ENCODE measurements around the gene ADAMTS15.

Gene ADAMTS15

DNA sequence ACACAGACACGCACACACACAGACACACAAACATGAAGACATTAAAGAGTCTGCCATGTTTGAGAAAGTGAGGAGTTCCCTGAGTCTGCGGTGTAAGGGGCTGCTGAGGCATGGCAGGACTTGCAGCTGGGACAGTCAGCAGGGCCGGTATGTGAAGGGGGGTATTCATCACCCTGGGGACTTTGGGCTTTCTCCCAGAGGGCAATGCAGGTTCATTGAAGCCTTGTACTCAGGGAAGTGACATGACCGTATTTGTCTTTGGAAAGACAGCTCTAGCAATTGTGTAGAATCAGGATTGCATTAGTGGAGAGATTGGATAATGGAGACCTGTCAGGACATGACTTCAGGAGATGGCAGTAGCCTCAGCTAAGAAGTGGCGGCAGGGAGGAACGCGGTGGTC lies 10.6 kb upstream of the ADAMTS15 start:
- TF ChIP-seq POLR2A (IDR thresholded peaks at IDR 0.05; ENCODE audit: extremely low read depth, insufficient read length) = no peak
- no peak for TF ChIP-seq MYC (IDR thresholded peaks at IDR 0.05; ENCODE audit: low read depth, low read length)
- TF ChIP-seq, protein P1, sequence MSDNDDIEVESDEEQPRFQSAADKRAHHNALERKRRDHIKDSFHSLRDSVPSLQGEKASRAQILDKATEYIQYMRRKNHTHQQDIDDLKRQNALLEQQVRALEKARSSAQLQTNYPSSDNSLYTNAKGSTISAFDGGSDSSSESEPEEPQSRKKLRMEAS (IDR thresholded peaks at IDR 0.05; ENCODE audit: low read depth, low read length) = no peak
- TF ChIP-seq, protein P2, sequence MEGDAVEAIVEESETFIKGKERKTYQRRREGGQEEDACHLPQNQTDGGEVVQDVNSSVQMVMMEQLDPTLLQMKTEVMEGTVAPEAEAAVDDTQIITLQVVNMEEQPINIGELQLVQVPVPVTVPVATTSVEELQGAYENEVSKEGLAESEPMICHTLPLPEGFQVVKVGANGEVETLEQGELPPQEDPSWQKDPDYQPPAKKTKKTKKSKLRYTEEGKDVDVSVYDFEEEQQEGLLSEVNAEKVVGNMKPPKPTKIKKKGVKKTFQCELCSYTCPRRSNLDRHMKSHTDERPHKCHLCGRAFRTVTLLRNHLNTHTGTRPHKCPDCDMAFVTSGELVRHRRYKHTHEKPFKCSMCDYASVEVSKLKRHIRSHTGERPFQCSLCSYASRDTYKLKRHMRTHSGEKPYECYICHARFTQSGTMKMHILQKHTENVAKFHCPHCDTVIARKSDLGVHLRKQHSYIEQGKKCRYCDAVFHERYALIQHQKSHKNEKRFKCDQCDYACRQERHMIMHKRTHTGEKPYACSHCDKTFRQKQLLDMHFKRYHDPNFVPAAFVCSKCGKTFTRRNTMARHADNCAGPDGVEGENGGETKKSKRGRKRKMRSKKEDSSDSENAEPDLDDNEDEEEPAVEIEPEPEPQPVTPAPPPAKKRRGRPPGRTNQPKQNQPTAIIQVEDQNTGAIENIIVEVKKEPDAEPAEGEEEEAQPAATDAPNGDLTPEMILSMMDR (IDR thresholded peaks at IDR 0.05; ENCODE audit: low read depth, low read length) = no peak
- peak; percentile 44 for DNase-seq (ENCODE audit: low read depth)
- H3K4me3 ChIP-seq (ENCODE audit: low read depth, low read length) = no peak overlapping the region

DNA sequence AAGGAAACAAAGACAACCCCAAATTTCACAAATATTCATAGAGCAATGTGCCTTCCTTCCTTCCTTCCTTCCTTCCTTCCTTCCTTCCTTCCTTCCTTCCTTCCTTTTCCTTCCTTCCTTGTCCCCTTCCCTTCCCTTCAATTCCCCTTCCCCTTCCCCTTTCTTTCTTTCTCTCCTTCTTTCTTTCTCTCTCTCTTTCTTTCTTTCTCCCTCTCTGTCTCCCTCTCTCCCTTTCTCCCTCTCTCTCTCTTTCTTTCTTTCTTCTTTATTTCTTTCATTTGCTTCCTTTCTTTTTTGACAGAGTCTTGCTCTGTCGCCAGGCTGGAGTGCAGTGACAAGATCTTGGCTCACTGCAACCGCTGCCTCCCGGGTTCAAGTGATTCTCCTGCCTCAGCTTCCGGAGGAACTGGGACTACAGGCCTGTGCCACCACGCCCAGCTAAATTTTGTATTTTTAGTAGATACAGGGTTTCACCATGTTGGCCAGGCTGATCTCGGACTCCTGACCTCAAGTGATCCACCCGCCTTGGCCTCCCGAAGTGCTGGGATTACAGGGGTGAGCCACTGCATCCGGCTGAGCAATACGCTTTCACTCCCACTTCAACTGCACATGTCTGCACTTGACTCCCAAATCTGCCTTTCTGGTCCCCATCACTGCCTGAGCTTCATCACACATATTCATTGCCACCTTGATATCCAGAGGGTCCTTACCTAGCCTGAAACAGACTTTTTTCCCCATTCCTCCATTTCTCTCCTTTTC lies 9.9 kb upstream of the ADAMTS15 start:
- peak overlapping the region; percentile 12 for H3K4me3 ChIP-seq (ENCODE audit: low read depth, low read length)
- peak; percentile 84 for DNase-seq (ENCODE audit: low read depth)

DNA sequence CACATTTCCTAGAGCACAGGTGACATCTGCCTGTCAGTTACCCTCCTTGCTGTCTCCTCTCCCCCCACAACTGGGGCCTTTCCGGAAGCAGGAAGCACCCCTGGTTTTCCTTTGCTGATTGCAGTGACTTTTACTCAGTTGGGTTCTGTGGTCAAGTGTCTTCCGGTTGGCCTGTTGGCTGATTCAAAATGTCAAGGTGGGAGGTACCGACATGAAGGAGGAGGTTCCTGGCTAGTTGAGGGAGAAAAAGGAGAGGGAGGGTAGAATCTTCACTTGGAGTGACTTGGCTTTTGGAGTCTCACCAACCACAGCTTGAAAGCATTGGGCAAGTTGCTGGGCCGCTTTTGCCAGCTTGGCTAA lies 9.3 kb upstream of the ADAMTS15 start:
- TF ChIP-seq POLR2A (IDR thresholded peaks at IDR 0.05; ENCODE audit: extremely low read depth, insufficient read length) = no peak
- TF ChIP-seq MYC (IDR thresholded peaks at IDR 0.05; ENCODE audit: low read depth, low read length) = no peak
- TF ChIP-seq, protein P2 (IDR thresholded peaks at IDR 0.05; ENCODE audit: low read depth, low read length) = no peak
- TF ChIP-seq, protein P1 (IDR thresholded peaks at IDR 0.05; ENCODE audit: low read depth, low read length) = no peak
- H3K4me3 ChIP-seq (ENCODE audit: low read depth, low read length) = peak overlapping the region; percentile 45
- peak; percentile 95 for DNase-seq (ENCODE audit: low read depth)

DNA sequence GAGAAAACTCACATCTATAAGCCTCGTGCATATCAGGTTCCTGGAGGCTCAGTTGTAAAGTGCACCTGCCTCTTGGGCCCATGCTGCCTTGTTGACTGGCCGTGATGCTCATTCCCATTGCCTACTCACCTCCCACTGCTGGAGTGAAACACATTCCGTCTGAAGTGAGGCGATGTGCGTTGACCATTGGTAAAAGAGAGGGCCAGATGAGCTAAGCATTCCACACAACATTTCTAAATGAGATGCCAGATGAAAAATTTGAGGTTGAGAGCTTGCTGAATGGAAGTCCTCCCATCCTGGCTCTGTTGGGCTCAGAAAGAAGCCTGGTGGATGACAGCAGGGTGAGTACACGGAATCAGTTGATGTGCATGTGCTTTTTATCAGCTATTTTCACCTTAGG lies 8.6 kb upstream of the ADAMTS15 start:
- TF ChIP-seq POLR2A (IDR thresholded peaks at IDR 0.05; ENCODE audit: extremely low read depth, insufficient read length) (no peak), MYC (IDR thresholded peaks at IDR 0.05; ENCODE audit: low read depth, low read length) (no peak)
- TF ChIP-seq, protein P2 (IDR thresholded peaks at IDR 0.05; ENCODE audit: low read depth, low read length) = no peak
- TF ChIP-seq, protein P1 (IDR thresholded peaks at IDR 0.05; ENCODE audit: low read depth, low read length) = no peak
- H3K4me3 ChIP-seq (ENCODE audit: low read depth, low read length) = peak overlapping the region; percentile 45
- no peak for DNase-seq (ENCODE audit: low read depth)

DNA sequence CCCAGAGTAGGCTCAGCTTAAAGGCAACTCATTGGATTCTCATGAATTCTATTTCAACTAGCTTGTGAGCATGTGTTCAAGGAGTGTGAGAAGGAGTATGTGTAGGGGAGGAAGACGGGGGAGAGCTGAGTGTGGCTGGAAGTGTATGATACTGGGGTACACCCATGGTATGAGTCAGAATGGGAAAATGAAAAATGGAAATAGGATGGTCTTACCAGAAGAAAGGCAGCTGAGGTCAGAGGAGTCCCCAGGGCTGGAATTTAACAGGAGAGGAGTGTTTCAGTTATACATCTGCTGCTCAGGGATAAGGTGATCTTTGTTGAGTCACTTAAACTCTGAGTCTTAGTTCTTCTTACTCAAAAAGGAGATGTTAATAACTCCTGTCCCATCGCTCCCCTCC lies 6.7 kb upstream of the ADAMTS15 start:
- DNase-seq (ENCODE audit: low read depth) = no peak
- TF ChIP-seq MYC (IDR thresholded peaks at IDR 0.05; ENCODE audit: low read depth, low read length) (no peak), POLR2A (IDR thresholded peaks at IDR 0.05; ENCODE audit: extremely low read depth, insufficient read length) (no peak)
- TF ChIP-seq, protein P1 (IDR thresholded peaks at IDR 0.05; ENCODE audit: low read depth, low read length) = no peak
- TF ChIP-seq, protein P2 (IDR thresholded peaks at IDR 0.05; ENCODE audit: low read depth, low read length) = no peak
- no peak overlapping the region for H3K4me3 ChIP-seq (ENCODE audit: low read depth, low read length)

DNA sequence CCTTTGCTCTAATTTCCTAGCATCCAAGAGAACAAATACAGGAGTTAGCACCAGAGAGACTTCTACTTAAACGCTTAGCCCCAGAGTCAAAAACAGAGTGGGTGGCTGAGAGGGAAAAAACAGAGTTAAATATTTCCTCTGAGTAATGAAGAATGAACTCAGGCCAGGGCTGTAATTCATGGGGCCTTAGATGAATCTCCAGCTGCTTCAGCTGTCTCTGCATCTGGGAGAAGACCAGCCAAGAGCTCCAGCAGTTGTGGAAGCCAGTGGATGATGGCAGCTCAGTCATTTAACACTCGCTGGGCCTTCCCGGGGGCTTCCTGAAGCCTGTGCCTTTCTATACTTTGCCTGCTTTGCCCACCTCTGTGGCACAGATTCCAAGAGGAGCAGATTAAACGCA lies 5.7 kb upstream of the ADAMTS15 start:
- no peak overlapping the region for H3K4me3 ChIP-seq (ENCODE audit: low read depth, low read length)
- no peak for TF ChIP-seq MYC (IDR thresholded peaks at IDR 0.05; ENCODE audit: low read depth, low read length)
- TF ChIP-seq, protein P1 (IDR thresholded peaks at IDR 0.05; ENCODE audit: low read depth, low read length) = no peak
- TF ChIP-seq, protein P2 (IDR thresholded peaks at IDR 0.05; ENCODE audit: low read depth, low read length) = no peak
- TF ChIP-seq POLR2A (IDR thresholded peaks at IDR 0.05; ENCODE audit: extremely low read depth, insufficient read length) = no peak
- no peak for DNase-seq (ENCODE audit: low read depth)

Measured in NB4 (cell line).